Measurements from ENCODE around the gene TAS2R5.

- TF ChIP-seq CTCF (conservative IDR thresholded peaks at IDR 0.05; ENCODE audit: low read depth, low read length) (no peak), EZH2phosphoT487 (IDR thresholded peaks at IDR 0.05; ENCODE audit: borderline replicate concordance, low read length) (no peak)
Measured at GRCh38 chr7:141776374-141776773, 13.6 kb upstream of the TAS2R5 start, which contains the start of gene TAS2R4.
